HG03460 (cell line): ENCODE results near the gene PDXK.

Experiments used
- ATAC-seq: cut with Tn5 transposase; IDR thresholded peaks from one replicate; pipeline ENCODE4 v1.9.1; 2021; ENCODE audit not compliant: unreplicated experiment

Gene PDXK

DNA sequence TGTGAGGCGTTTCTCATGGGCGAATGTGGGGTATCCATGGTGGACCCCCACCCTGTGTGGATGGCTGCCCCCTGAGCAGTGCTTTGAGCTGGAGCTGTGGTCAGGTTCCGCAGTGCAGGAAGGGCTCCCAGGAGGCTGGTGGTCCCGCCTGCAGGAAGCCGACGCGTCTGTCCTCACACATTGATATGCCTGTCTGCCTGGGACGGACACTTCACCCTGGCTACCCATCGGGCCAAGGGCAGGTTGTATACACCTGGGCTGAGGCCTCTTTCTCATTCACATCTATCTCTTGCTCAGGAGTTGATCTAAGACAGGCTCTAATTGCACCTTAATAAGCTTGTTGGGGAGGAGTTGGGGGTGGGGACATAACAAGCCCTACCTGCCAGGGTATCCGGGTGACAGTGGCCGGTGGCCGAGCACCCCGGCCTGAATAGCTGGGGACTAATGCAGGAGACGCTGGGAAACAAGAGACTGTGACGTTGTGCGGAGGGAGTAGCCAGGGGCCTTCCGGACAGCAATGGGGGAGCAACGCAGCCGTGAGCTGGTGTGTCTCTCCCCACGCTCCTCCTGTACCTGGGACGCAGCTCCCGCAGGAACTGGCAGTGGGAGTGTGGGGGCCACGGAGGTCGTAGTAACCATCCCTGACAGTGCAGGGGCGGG lies 21.7 kb downstream of the PDXK start:
- no peak for ATAC-seq

- ATAC-seq: no peak
Measured at GRCh38 chr21:43741423-43742096, 22.6 kb downstream of the PDXK start.

DNA sequence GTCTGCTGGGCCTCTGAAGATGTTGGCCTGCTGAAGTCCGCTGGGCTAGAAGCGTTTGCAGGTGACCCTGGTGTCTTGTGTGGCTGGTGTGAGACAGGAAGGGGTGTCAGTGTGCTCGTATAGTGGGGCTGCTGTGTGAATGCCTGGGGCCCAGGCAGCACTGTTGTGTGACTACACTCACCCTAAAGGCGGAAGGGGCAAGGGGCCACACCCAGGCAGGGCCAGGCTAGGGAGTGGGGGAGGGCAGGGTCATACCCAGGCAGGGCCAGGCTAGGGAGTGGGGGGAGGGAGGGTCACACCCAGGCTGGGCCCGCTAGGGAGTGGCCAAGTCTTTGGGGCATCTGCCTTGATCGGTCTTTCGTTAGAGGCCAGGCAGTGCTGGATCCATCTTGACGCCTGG lies 25.0 kb downstream of the PDXK start:
- no peak for ATAC-seq

- ATAC-seq: no peak
Measured at GRCh38 chr21:43744725-43745124, 25.8 kb downstream of the PDXK start.

- ATAC-seq: no peak
Measured at GRCh38 chr21:43745772-43746517, 27.0 kb downstream of the PDXK start.

- ATAC-seq: no peak
Measured at GRCh38 chr21:43748622-43749021, 29.7 kb downstream of the PDXK start.

GRCh38 chr21:43749651-43750262 lies 30.8 kb downstream of the PDXK start:
- ATAC-seq: no peak

- no peak for ATAC-seq
Measured at GRCh38 chr21:43750339-43751033, 31.6 kb downstream of the PDXK start.

- no peak for ATAC-seq
Measured at GRCh38 chr21:43751955-43752591, 33.1 kb downstream of the PDXK start.

- ATAC-seq: no peak
Measured at GRCh38 chr21:43752758-43753438, 34.0 kb downstream of the PDXK start.

GRCh38 chr21:43753439-43753799 lies 34.5 kb downstream of the PDXK start:
- no peak for ATAC-seq

DNA sequence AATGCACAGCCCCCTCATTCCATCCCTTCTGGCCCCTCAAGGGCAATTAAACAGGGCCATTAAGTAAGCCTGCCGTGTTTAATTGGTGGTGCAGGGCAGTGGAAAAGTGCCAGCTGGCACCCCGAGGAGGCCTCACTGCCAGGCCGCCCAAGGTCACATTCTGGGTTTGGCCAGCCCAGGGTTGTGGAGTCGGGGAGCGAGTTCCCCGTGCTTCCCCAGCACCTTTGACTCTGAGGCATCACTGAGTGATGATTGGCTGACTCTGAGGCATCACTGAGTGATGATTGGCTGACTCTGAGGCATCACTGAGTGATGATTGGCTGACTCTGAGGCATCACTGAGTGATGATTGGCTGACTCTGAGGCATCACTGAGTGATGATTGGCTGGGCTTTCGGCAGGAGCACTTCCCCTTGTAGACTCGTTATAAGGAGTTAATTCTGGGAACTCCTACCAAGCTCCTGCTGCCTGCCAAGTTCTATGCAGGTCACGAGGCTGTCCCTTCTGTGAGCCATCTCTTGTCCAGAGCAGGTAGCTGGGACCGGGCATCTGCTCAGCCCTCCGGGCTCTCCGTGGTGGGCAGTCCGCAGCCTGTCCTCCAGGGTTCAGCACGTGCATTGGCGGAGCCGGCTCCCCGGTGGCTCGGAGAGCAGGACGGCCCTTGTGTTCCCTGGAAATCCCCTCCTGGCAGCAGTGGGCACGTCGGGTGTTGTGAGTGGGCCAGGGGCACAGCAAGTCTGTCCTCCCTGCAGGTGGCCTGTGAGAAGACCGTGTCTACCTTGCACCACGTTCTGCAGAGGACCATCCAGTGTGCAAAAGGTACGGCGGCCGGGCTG lies 36.2 kb downstream of the PDXK start:
- ATAC-seq: no peak

DNA sequence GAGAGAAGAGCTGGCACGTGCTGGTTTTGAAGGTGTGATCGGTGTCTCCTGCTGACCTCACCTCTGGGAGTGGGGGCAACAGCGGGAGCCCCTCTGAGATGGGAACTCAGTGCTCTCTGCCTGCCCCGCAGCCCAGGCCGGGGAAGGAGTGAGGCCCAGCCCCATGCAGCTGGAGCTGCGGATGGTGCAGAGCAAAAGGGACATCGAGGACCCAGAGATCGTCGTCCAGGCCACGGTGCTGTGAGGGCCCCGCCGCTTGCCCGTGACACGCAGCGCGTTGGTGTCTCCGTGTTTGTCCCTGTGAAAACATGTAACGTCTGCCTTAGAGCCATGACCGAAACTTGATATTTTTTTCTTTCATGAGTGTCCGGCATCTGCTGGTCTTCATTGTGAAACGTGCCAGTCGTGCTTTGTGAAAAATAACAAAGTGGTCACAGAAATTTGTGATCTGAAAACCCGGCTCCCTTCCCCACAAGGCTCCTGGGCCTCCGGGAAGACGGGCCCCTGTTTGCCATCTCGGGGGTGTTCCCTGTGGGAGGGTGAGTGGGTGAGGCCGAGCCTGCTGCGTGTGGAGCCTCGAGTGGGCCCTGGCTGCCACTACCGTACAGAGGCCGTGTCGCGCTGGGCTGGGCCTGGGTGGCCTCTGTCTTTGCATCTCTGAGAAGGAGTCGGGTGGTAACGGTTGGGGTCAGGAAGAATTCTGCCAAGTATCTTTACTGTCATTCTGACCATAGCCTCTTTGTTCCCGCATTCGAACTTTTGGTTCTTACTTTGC lies 37.1 kb downstream of the PDXK start:
- ATAC-seq: no peak

DNA sequence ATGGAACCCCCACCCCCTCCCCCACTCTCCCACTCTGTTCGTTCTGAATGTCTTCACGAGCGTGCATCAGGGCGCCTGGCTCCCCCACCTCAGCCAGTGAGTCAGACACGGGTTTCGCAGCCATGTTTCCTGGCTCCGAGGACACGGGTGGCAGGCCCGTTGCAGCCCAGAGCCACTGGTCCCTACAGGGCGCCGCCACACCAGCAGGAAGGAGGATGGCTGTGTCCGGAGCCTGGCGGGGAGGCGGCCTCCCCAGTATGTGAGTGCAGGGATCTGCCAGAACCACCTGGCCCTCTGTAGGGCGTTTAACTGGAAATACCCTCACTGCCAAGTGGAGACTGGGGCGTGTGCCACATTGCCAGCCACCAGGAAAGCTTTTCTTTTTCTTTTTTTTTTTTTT lies 38.7 kb downstream of the PDXK start:
- no peak for ATAC-seq

DNA sequence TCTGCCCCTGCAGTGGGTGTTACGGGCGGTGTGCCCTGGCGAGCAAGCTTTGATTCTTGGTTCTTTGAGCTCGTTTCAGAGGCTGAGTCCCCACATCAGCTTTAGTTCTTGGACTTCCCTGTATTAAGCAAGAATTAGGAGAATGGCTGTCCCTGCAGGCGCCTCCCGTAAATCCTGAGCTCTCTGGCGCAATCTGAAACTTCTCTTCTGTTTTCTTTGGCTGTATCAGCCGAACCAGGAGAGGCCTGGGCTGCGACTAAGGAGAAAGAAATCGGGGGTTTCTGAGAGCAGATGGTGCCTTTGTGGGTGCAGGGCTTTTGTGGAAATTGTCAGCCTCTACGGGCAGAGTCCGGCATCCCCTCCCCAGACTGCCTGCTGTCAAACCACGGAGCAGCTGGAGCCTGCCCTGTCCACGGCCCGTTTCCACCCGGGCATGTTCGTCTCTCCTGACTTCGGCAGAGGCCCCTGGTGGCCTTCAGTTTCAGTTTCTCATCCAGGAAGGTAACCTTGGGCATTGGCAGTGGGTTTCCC lies 39.2 kb downstream of the PDXK start:
- ATAC-seq: no peak

DNA sequence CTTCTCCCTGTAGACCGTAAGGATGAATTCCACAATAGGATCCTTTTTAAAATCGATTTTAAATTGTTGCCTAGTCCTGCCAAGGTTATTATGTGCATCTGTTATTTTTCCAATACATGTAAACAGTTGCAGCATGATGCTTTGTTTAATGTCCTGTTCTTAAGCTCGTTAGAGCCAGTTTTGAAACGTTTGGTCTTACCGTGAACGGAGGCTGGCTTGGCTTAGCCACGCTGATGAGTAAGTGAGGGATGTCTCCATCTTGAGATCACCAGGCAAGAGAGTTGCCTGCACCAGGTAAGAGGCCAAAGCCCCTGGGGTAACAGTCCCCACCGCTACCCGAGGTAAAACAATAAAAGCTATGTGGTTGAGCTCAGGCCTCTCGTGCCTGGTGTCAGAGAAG lies 39.9 kb downstream of the PDXK start:
- ATAC-seq: no peak

DNA sequence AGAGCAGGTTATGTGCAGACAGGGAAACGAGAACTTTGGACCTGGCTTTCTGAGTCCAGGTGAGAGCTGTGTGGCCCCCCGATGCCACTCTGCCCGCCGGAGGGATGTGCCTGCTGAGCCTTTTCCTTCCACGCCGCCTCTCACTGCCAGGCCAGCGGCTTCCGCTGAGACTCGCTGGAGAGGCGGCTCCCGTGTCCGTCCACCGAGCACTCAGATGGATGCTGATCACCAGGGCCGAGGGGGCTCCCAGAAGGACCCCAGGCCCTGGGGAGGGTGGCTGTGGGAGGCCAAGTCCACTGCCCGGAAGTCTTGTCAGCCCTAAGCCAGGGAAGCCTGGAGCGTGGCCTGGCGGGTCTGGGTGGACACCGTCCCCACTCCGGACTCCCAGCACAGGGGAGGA lies 40.7 kb downstream of the PDXK start:
- no peak for ATAC-seq

DNA sequence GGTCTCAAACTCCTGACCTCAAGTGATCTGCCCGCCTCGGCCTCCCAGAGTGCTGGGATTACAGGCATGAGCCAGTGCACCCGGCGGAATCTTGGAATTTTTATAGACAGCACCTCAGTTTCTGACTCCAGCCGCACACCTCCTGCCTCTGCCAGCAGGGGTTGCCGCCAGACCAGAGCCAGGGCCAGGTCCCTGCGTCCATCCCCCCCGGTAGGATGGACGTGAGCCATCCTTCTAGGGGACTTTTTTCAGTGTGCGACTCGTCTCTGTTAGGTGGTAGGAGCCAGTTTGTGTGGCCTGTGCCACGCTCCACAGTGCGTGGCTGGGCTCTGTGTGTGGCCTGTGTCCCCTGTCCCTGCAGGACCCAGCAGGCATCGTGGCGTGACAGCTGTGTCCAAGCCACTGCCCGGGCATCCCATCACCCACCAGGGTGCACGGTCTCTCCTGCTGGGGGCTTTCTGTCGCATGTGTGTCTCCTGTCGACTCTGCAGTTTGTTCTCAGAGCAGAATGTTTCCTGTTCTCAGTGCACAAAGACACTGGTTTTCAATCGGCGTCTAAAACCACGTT lies 41.5 kb downstream of the PDXK start:
- no peak for ATAC-seq
